ACC112 (cell line): ENCODE measurements around the gene BTBD18.
A peak's percentile ranks its signal among the peaks of the same experiment; 100 is the strongest.

Experiments used
- H2AFZ ChIP-seq: fragments of 200-600 bp; sonication (generic); one replicate; pipeline ENCODE4 v1.6.0; 2017; ENCODE audit warnings: antibody characterized with exemption, low read length; ENCODE audit not compliant: unreplicated experiment
- H3K27ac ChIP-seq: fragments of 200-600 bp; sonication (generic); 2 replicates; pipeline ENCODE4 v1.5.1; 2014; ENCODE audit warnings: low read depth, mild to moderate bottlenecking, antibody characterized with exemption, low read length, moderate library complexity
- H3K27me3 ChIP-seq: fragments of 200-600 bp; sonication (generic); 2 replicates; pipeline ENCODE4 v1.6.1; 2014; ENCODE audit warnings: mild to moderate bottlenecking, antibody characterized with exemption, low read length, moderate library complexity, mixed read lengths; ENCODE audit not compliant: insufficient read depth
- H3K36me3 ChIP-seq: fragments of 200-600 bp; sonication (generic); 2 replicates; pipeline ENCODE4 v1.6.1; 2016; ENCODE audit warnings: mild to moderate bottlenecking, antibody characterized with exemption, low read length, moderate library complexity, mixed read lengths; ENCODE audit not compliant: insufficient read depth
- H3K4me1 ChIP-seq: fragments of 200-600 bp; sonication (generic); one replicate; pipeline ENCODE4 v1.6.1; 2016; ENCODE audit warnings: low read length, mixed read lengths; ENCODE audit not compliant: insufficient read depth, unreplicated experiment, control insufficient read depth
- H3K4me3 ChIP-seq: fragments of 200-600 bp; sonication (generic); 2 replicates; pipeline ENCODE4 v1.5.1; 2014; ENCODE audit warnings: mild to moderate bottlenecking, low read depth, low read length
- H3K79me2 ChIP-seq: fragments of 200-600 bp; sonication (generic); one replicate; pipeline ENCODE4 v1.6.0; 2016; ENCODE audit warnings: low read length; ENCODE audit not compliant: control insufficient read depth, unreplicated experiment, insufficient read depth

BTBD18 gene, protein sequence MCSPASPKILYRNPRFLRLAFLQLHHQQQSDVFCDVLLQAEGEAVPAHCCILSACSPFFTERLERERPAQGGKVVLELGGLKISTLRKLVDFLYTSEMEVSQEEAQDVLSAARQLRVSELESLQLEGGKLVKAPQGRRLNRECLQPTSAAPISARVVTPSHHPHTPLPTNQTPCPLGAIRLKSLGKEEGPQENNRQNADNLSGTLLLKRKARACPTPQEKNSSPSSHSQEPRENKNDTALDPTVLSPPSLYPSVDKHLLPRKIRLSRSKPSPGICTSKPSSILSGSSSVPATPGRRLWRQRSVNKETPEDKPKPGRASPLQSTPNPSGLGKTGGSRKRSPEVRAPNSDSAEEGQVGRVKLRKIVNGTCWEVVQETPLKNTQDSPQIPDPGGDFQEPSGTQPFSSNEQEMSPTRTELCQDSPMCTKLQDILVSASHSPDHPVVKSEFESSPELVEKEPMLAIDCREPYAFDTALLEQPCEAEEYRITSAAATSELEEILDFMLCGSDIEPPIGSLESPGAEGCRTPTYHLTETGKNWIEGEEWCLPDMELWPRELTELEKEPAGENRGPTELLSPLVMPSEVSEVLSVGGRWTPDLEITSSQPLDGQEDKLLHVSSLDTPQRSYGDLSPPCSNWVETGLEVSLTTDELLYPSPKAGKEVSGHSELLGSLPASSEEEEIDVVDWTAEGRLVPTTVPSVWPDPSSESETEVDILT

DNA sequence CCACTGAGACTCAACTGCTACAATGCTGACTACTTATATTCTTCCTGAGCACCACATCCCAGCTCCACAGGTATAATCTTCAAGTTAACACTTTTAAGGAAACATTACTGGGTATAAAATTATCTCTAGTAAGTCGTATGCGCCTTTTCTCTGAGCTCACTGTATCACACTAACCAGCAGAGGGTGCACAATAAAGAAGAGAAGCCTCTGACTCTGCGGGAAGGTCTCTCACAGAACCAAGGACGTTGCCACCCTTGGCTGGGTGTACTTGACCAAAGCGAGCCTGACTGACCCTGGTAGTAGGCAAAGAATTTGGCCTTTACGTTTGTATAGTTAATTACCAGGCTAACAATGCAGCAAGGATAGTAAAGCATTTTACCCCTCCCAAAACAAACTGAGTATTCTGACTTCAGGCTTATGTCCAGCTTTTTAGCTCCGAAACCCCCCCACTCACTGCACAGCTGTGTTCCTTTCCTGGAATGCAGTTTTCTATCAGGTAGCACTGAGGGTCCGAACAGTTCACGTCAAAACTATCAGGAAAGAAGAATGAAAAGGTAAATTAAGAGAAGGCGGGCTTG, at the start of gene BTBD18:
BTBD18 (minus strand) TSS at position 144 of the 578 bp plus-strand sequence. CDS start 631 bp downstream, outside the sequence.
- Histone ChIP-seq H3K36me3 (no peaks in the 10 kb centered on the region), H3K4me1 (no peaks in the 10 kb centered on the region), H3K79me2 (no peaks in the 10 kb centered on the region), H3K27me3 (no peaks in the 10 kb centered on the region), H3K27ac (no peak within 1 kb of the TSS), H3K4me3 (no peak within 1 kb of the TSS), H2AFZ (no peak within 1 kb of the TSS)

DNA sequence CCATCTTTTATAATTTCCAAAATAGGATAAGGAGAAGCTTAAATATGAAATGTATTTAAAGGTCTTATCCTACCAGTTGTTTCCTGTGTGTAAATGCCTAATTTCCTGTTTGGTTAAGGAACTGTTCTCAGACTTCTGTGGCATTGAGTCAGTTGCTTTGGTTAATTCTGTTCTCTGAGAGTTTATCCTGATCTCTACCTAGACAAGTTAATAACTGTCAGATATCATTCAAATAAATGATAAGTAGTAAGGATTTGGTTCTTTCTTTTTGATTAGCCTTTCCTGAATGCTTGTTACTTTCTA, 49.5 kb upstream of the BTBD18 start:
- H3K79me2 ChIP-seq = peaks cover 24% of the 10 kb centered on the region
- no peak overlapping the region for H3K4me3 ChIP-seq
- H3K27ac ChIP-seq = peak overlapping the region; percentile 18
- no peaks in the 10 kb centered on the region for H3K27me3 ChIP-seq
- peaks cover 36% of the 10 kb centered on the region for H3K36me3 ChIP-seq
- peaks cover 25% of the 10 kb centered on the region for H3K4me1 ChIP-seq
- H2AFZ ChIP-seq = no peak overlapping the region

DNA sequence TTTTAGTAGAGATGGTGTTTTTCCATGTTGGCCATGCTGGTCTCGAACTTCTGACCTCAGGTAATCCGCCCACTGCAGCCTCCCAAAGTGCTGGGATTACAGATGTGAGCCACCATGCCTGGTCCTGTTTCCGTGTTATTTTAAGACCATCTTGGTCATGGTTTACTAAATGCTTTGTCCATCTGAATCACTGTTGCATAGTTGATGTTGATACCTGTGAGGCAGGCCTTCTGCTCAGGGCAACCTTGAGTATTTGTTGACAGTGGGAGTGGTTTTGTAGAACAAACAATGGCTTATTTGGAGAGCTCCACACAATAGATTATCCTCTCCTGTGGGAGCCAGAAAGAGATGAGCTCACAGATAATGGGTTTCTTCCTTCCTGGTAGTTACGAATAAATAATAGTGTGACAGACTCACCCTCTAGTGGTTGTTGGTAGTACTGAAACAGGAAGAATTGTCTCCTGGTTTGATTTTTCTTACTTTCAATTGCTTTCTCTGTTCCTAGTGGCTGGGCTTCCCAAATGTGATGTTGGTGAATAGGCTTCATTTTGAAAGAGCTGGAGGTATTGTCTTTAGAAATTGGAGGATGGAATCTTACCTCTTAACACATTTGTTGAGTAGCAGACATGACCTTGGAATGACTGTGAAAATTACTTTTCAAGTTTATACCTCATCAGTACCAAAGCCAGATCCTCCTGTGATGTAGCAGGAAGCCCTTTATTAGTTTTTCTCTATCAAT, 49.0 kb upstream of the BTBD18 start:
- Histone ChIP-seq H3K79me2 (peaks cover 24% of the 10 kb centered on the region), H3K27ac (peak overlapping the region; percentile 18), H2AFZ (no peak overlapping the region), H3K27me3 (no peaks in the 10 kb centered on the region), H3K4me3 (no peak overlapping the region), H3K36me3 (peaks cover 33% of the 10 kb centered on the region), H3K4me1 (peaks cover 25% of the 10 kb centered on the region)

DNA sequence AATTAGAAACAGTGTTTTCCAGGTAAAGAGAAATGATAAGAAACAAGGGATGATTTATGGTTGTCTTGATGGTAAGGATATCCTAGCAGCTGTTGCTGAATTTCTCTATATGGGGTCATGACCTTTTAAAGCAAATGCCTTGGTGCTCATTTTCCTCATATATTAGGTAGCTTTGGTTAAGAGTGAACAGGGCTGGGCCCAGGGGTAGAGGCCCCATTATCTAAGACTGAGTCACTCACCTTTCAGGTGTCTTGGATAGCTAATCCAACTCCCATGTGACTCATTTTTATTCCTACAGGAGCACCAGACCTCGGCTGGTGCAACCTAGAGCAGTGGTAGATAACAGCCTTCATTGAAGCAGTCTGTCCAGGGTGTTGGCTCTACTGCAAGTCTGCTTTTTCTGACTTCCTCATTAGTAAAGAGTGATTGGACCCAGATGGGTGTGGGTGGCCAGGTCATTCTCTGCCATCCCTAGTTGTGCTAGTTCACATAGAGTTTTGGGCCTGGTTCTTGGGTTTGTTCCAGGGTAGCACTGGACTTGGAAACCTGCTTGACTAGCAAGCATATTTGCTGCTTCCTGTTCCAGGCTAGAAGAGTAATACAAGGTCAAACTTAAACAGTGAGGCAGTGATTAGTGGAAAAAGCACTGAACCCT, 47.4 kb upstream of the BTBD18 start:
- no peak overlapping the region for H3K4me3 ChIP-seq
- H3K27me3 ChIP-seq = no peaks in the 10 kb centered on the region
- no peak overlapping the region for H2AFZ ChIP-seq
- H3K36me3 ChIP-seq = peaks cover 27% of the 10 kb centered on the region
- peaks cover 31% of the 10 kb centered on the region for H3K79me2 ChIP-seq
- peaks cover 25% of the 10 kb centered on the region for H3K4me1 ChIP-seq
- peak overlapping the region; percentile 50 for H3K27ac ChIP-seq

DNA sequence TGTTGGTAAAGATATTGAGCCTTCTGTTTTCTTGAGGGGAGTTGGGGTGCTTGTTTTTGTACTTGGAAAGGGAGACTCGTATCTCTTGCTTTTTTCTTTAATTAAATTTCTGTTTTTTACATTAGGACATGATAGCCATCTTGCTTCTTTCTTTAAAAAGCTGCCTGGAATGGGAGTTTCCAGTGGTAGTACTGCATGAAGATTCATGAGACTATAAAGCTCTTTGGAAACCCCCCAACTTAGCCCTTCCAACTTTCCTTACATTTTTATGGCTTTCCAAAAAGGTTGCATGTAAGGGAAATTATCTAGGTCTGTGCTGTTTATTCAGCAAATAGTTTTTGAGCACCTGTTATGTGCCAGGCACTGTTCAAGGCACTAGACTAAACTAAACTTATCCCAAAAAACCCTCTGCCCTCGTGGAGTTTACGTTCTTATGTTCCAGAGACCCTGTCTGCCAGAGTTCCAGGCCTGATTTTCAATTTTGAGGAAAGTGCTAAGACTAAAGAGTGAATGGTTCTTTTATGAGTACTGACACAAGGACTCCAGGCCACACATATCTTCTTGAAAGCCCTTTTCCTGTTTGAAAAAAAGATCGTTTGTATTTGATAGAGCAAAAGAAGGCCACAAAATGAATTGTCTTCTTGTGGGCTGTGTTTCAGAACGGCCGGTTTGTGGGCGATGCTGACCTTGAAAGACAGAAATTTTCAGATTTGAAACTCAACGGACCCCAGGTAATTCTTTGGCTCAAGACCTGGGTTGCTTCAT, 41.9 kb upstream of the BTBD18 start:
- H3K36me3 ChIP-seq = peaks cover 23% of the 10 kb centered on the region
- peaks cover 48% of the 10 kb centered on the region for H3K79me2 ChIP-seq
- peaks cover 19% of the 10 kb centered on the region for H3K4me1 ChIP-seq
- H3K27me3 ChIP-seq = no peaks in the 10 kb centered on the region
- no peak overlapping the region for H3K27ac ChIP-seq
- no peak overlapping the region for H3K4me3 ChIP-seq
- H2AFZ ChIP-seq = no peak overlapping the region

DNA sequence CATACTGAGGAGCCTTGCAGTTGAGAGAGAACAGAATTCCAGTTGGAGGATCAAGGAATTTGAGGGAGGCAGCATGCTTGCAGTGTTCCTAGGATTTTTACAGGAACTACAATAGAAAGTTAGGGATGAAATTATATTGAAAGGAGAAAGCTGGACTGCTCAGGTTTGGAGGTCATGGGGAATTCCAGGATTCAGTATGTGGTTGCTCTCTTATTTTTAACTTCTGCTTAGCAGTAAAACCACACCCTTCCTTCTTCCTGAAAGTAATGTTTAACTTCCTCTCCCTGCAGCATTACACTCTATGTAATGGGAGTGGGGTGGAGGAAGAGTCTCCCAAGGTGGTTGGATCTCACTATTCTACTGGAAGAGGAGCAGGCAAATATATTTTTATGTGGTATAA, 41.3 kb upstream of the BTBD18 start:
- no peak overlapping the region for H2AFZ ChIP-seq
- no peak overlapping the region for H3K27ac ChIP-seq
- no peak overlapping the region for H3K4me3 ChIP-seq
- H3K79me2 ChIP-seq = peaks cover 55% of the 10 kb centered on the region
- H3K4me1 ChIP-seq = peaks cover 15% of the 10 kb centered on the region
- peaks cover 23% of the 10 kb centered on the region for H3K36me3 ChIP-seq
- no peaks in the 10 kb centered on the region for H3K27me3 ChIP-seq

DNA sequence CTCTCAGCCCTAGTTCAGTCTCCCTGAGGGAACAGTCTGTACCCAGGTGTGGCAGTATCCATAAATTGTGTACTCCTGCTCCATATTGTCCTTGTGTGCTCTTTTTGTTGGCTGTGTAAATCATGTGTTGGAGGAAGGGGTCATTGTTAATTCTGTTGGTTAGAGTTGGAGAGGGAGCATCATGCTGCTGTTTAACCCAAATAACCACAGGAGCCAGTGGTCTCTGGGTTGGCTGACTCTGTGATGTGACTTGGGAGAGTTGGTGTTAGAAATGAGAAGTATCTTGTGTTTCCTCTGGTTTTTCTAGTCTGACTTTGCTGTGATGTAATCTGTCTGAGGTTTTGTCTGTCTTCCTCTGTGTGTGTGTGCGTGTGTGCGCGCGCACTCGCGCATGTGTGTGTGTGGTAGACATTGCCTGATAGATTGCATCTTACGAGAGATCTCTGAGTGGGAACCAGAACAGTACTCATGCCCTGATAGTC, 40.5 kb upstream of the BTBD18 start:
- Histone ChIP-seq H3K27ac (no peak overlapping the region), H3K4me3 (no peak overlapping the region), H3K4me1 (peaks cover 21% of the 10 kb centered on the region), H3K27me3 (no peaks in the 10 kb centered on the region), H3K36me3 (peaks cover 23% of the 10 kb centered on the region), H3K79me2 (peaks cover 62% of the 10 kb centered on the region), H2AFZ (no peak overlapping the region)

DNA sequence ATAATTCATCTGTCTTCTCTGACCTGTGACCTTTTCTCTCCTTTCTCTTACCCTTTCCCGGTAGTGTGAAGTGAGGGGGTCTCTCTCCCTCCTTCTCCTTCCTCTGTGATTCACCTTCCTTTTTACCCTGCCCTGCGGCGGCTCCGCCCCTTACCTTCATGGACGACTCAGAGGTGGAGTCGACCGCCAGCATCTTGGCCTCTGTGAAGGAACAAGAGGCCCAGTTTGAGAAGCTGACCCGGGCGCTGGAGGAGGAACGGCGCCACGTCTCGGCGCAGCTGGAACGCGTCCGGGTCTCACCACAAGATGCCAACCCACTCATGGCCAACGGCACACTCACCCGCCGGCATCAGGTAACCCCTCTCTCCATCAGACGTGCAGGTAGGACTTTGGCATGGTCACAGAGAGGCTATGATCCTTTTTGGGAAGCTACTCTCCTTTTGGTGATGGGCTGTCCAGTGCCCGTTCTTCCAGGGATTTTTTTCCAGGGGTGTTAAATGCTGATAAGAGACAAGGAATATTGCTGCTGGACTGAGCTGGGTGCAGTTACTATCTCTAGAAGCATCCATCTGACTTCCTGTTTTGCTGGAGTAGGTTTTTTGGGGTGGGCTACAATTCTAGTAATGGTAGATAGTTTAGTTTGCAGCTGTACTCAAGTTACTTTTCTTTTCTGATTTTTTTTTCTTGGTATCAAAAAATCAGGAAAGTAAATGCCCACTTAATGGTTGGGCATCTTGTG, 39.9 kb upstream of the BTBD18 start:
- peaks cover 68% of the 10 kb centered on the region for H3K79me2 ChIP-seq
- no peaks in the 10 kb centered on the region for H3K27me3 ChIP-seq
- peaks cover 26% of the 10 kb centered on the region for H3K4me1 ChIP-seq
- no peak overlapping the region for H3K27ac ChIP-seq
- no peak overlapping the region for H3K4me3 ChIP-seq
- H3K36me3 ChIP-seq = peaks cover 19% of the 10 kb centered on the region
- H2AFZ ChIP-seq = no peak overlapping the region

DNA sequence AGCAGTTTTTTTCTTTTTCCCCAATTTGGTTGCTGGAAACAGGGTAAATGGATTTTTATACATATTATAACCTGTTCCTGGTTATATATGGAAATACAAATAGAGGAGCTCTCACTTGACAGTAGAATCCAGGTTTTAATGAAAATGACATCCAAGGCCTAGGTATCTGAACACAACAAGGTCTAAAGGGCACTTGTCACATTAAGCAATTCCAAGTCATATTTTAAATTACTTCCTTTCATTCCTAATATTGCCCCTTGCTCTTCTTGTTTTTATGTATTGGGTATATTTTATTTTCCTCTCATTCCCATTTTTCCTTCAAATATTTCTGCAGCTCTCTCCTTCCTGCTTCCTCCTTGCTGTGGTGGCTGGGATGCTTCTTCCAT, 37.1 kb upstream of the BTBD18 start:
- Histone ChIP-seq H3K79me2 (peaks cover 83% of the 10 kb centered on the region), H2AFZ (no peak overlapping the region), H3K27ac (no peak overlapping the region), H3K27me3 (no peaks in the 10 kb centered on the region), H3K4me1 (peaks cover 28% of the 10 kb centered on the region), H3K36me3 (peaks cover 12% of the 10 kb centered on the region; the same call in 1 of the 2 replicates), H3K4me3 (no peak overlapping the region)
